Glutamatergic neuron (in vitro differentiated cells): ENCODE measurements around the gene SSC4D. TPM values are rescaled to one million over a fixed set of nuclear protein-coding genes. Genes with fewer than 3 reads are reported as not detected.

Experiments
- DNase-seq: peaks from one replicate; pipeline ENCODE4 v3.0.0; 2022
- H3K27ac Mint-ChIP-seq: one replicate; pipeline ENCODE4 v1.8.0; 2020; ENCODE audit warnings: mild to moderate bottlenecking, mixed read lengths, inconsistent platforms; ENCODE audit not compliant: unreplicated experiment
- H3K27me3 Mint-ChIP-seq: one replicate; pipeline ENCODE4 v1.8.0; 2020; ENCODE audit warnings: mild to moderate bottlenecking, moderate library complexity, mixed read lengths, inconsistent platforms; ENCODE audit not compliant: unreplicated experiment
- H3K36me3 Mint-ChIP-seq: one replicate; pipeline ENCODE4 v1.8.0; 2020; ENCODE audit warnings: mild to moderate bottlenecking, mixed read lengths, inconsistent platforms; ENCODE audit not compliant: unreplicated experiment
- H3K4me1 Mint-ChIP-seq: one replicate; pipeline ENCODE4 v1.8.0; 2020; ENCODE audit warnings: mild to moderate bottlenecking, low read depth, mixed read lengths, inconsistent platforms; ENCODE audit not compliant: unreplicated experiment
- H3K4me3 Mint-ChIP-seq: one replicate; pipeline ENCODE4 v1.8.0; 2020; ENCODE audit warnings: mild to moderate bottlenecking, mixed read lengths, inconsistent platforms; ENCODE audit not compliant: unreplicated experiment
- H3K9me3 Mint-ChIP-seq: one replicate; pipeline ENCODE4 v1.8.0; 2020; ENCODE audit warnings: mild to moderate bottlenecking, moderate library complexity, mixed read lengths, inconsistent platforms; ENCODE audit not compliant: unreplicated experiment
- CTCF ChIP-seq: fragments of 200-600 bp; sonication (generic); IDR thresholded peaks from one replicate; pipeline ENCODE4 v1.5.0; 2021; ENCODE audit not compliant: partially characterized antibody, unreplicated experiment
- total RNA-seq: library from RNA; stranded (reverse); fragmentation: NEBNext Ultra II Directional; extraction: Animal tissue kit (Norgen Biotek cat#: 25700); gene quantifications from one replicate; pipeline ENCODE4 v1.2.1, GENCODE V29; 2021; ENCODE audit not compliant: unreplicated experiment

SSC4D gene
- total RNA-seq, 1 donor from 2014 or later: 6.1 TPM

DNA sequence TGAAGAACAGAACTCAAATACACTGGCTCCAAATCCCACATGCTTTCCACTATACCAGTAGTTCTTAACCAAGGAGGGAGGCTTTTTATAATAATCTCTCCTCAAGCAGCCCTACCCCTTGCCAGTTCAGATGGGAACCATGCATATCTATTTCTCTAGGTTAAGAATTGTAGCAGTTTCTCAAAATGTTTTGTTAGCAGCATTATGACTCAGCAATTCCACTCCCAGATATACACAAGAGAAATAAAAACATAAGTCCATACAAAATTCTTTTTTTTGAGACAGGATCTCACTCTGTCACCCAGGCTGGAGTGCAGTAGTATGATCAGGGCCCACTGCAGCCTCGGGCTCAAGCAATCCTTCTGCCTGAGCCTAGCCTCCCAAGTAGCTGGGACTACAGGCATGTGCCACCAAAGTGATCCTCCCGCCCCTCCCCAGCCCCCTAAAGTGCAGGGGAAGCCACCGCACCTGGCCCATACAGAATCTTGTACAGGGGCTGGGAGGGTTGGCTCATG lies 68.8 kb downstream of the SSC4D start:
- peaks cover 4% of the 10 kb centered on the region for H3K27me3 Mint-ChIP-seq
- no peak overlapping the region for H3K27ac Mint-ChIP-seq
- H3K9me3 Mint-ChIP-seq: peaks cover 13% of the 10 kb centered on the region
- no peak for DNase-seq
- peaks cover 44% of the 10 kb centered on the region for H3K4me1 Mint-ChIP-seq
- H3K4me3 Mint-ChIP-seq: no peak overlapping the region
- no peak for TF ChIP-seq CTCF
- peaks cover 5% of the 10 kb centered on the region for H3K36me3 Mint-ChIP-seq

Other genes starting within 250 kb of the SSC4D start
- gene SRRM3, start 207.8 kb downstream of the SSC4D start, total RNA-seq: 154 TPM
- 50.4 TPM for gene HSPB1, start 107.0 kb downstream of the SSC4D start, total RNA-seq
- gene YWHAG, start 50.7 kb downstream of the SSC4D start, total RNA-seq: 650 TPM
- 3.4 TPM for gene ZP3, start 15.3 kb upstream of the SSC4D start, total RNA-seq
- 23.3 TPM for gene DTX2, start 52.0 kb upstream of the SSC4D start, total RNA-seq
- gene UPK3B, start 100.9 kb upstream of the SSC4D start, total RNA-seq: 6.5 TPM
- 0.20 TPM for gene SPDYE16, start 133.6 kb upstream of the SSC4D start, total RNA-seq
- gene POMZP3, start 217.6 kb upstream of the SSC4D start, total RNA-seq: 29.5 TPM